GM23248 (cell line): ENCODE results near the gene XIST.

Source experiments
- EZH2 ChIP-seq: fragments of 200-600 bp; sonication (generic); IDR thresholded peaks from 2 replicates; pipeline ENCODE4 v1.6.1; 2018; ENCODE audit warnings: antibody characterized with exemption, mild to moderate bottlenecking; ENCODE audit not compliant: insufficient read depth, poor library complexity, severe bottlenecking
- EZH2phosphoT487 ChIP-seq: fragments of 200-600 bp; sonication (generic); IDR thresholded peaks from 2 replicates; pipeline ENCODE4 v1.6.1; 2018; ENCODE audit warnings: antibody characterized with exemption, moderate library complexity, mild to moderate bottlenecking, low read depth; ENCODE audit not compliant: insufficient read depth

DNA sequence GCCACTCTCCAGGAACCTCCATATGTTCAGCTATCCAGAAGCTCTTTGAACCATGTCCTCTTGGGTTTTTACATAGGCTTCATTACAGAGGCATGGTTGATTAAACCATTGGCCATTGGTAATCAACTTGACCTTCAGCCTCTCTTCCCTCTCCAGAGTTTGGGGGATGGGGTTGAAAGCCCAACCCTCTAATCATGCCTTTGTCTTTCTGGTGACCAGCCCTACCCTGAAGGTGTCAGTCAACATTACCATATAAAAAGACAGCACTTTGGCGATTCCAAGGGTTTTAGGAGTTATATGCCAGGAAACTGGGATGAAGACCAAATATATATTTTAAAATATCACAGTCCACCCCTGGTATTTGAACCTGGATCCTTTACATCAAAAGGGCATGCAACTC is 67.0 kb downstream of the XIST start:
- no peak for TF ChIP-seq EZH2
- no peak for TF ChIP-seq EZH2phosphoT487
